Endodermal cell (in vitro differentiated cells): ENCODE results near the gene ABI3BP. TPM values are rescaled to one million over a fixed set of nuclear protein-coding genes. Genes with fewer than 3 reads are reported as not detected.

Experiments
- DNase-seq: peaks from one replicate; pipeline ENCODE4 v3.0.0-alpha.2; 2017
- H3K27ac ChIP-seq: 2 replicates; pipeline ENCODE4 v1.5.1; 2013; ENCODE audit warnings: mild to moderate bottlenecking, low read depth, low read length, moderate library complexity
- H3K27me3 ChIP-seq: 2 replicates; pipeline ENCODE4 v1.6.1; 2013; ENCODE audit warnings: mild to moderate bottlenecking, low read length, moderate library complexity; ENCODE audit not compliant: insufficient read depth, control insufficient read depth, poor library complexity, severe bottlenecking
- H3K36me3 ChIP-seq: 2 replicates; pipeline ENCODE4 v1.7.0; 2013; ENCODE audit warnings: mild to moderate bottlenecking, low read length, moderate library complexity; ENCODE audit not compliant: control insufficient read depth, insufficient read depth
- H3K4me1 ChIP-seq: one replicate; pipeline ENCODE4 v1.7.0; 2013; ENCODE audit warnings: low read length; ENCODE audit not compliant: control insufficient read depth, insufficient read depth
- H3K4me3 ChIP-seq: 2 replicates; pipeline ENCODE4 v1.5.1; 2013; ENCODE audit warnings: mild to moderate bottlenecking, low read length, moderate library complexity
- H3K9ac ChIP-seq: 2 replicates; pipeline ENCODE4 v1.6.1; 2013; ENCODE audit warnings: mild to moderate bottlenecking, low read length, moderate library complexity; ENCODE audit not compliant: poor library complexity, severe bottlenecking; ENCODE audit errors: extremely low read depth
- H3K9me3 ChIP-seq: 2 replicates; pipeline ENCODE4 v1.6.1; 2013; ENCODE audit warnings: mild to moderate bottlenecking, low read length, moderate library complexity; ENCODE audit not compliant: control insufficient read depth
- H3K27ac Mint-ChIP-seq: 2 replicates; pipeline ENCODE4 v1.8.0; 2020; ENCODE audit warnings: mixed read lengths
- H3K27me3 Mint-ChIP-seq: 2 replicates; pipeline ENCODE4 v1.8.0; 2021; ENCODE audit warnings: mild to moderate bottlenecking, mixed read lengths; ENCODE audit not compliant: insufficient read depth
- H3K36me3 Mint-ChIP-seq: 2 replicates; pipeline ENCODE4 v1.8.0; 2020; ENCODE audit warnings: low read depth, mixed read lengths
- H3K4me1 Mint-ChIP-seq: 2 replicates; pipeline ENCODE4 v1.8.0; 2020; ENCODE audit warnings: mixed read lengths
- H3K4me3 Mint-ChIP-seq: 2 replicates; pipeline ENCODE4 v1.8.0; 2020; ENCODE audit warnings: mild to moderate bottlenecking, moderate library complexity, mixed read lengths
- H3K9me3 Mint-ChIP-seq: 2 replicates; pipeline ENCODE4 v1.8.0; 2020; ENCODE audit warnings: mild to moderate bottlenecking, mixed read lengths
- WGBS, 2 experiments: methylation state at CpG; one replicate each; pipeline versions ENCODE4 v1.1.5 to v1.1.7; 2013; ENCODE audit warnings: missing lambda C conversion rate in 2 of 2, mixed read lengths in 1 of 2; ENCODE audit not compliant: insufficient coverage in 1 of 2, insufficient read length in 1 of 2; 5-methylcytosine and 5-hydroxymethylcytosine counted together
- total RNA-seq, 2 donors: library from RNA; stranded (reverse); fragmentation: NEBNext Ultra II Directional in 1 of 2; extraction: Animal tissue kit (Norgen Biotek cat#: 25700) in 1 of 2; gene quantifications; 2 replicates in 1 of 2; 3 replicates in 1 of 2; pipeline ENCODE4 v1.2.1, GENCODE V29; 2021
- TF ChIP-seq, protein P1 (sequence below): fragments of 200-600 bp; sonication (generic); conservative IDR thresholded peaks from 2 replicates; pipeline ENCODE4 v1.5.0; 2021; ENCODE audit warnings: antibody characterized with exemption, mild to moderate bottlenecking

ABI3BP gene
- total RNA-seq, 2 donors from 2014 or later: 0.42 TPM; not detected in 1

GRCh38 chr3:100759159-100759558 lies 234.1 kb downstream of the ABI3BP start:
- H3K27ac ChIP-seq: no peak overlapping the region
- Mint-ChIP-seq H3K4me1 (peaks cover 12% of the 10 kb centered on the region), H3K9me3 (no peaks in the 10 kb centered on the region), H3K36me3 (peaks cover 6% of the 10 kb centered on the region), H3K27ac (no peak overlapping the region), H3K27me3 (peaks cover 3% of the 10 kb centered on the region), H3K4me3 (no peak overlapping the region)
- no peaks in the 10 kb centered on the region for H3K27me3 ChIP-seq
- no peak overlapping the region for H3K4me3 ChIP-seq
- no peak for DNase-seq
- H3K36me3 ChIP-seq: peaks cover 6% of the 10 kb centered on the region
- H3K9me3 ChIP-seq: no peaks in the 10 kb centered on the region
- peaks cover 2% of the 10 kb centered on the region for H3K4me1 ChIP-seq
- 85 to 89% methylated on average over 3 of the region's 3 CpGs for WGBS, 2 experiments
- H3K9ac ChIP-seq: no peak overlapping the region
- TF ChIP-seq, protein P1, sequence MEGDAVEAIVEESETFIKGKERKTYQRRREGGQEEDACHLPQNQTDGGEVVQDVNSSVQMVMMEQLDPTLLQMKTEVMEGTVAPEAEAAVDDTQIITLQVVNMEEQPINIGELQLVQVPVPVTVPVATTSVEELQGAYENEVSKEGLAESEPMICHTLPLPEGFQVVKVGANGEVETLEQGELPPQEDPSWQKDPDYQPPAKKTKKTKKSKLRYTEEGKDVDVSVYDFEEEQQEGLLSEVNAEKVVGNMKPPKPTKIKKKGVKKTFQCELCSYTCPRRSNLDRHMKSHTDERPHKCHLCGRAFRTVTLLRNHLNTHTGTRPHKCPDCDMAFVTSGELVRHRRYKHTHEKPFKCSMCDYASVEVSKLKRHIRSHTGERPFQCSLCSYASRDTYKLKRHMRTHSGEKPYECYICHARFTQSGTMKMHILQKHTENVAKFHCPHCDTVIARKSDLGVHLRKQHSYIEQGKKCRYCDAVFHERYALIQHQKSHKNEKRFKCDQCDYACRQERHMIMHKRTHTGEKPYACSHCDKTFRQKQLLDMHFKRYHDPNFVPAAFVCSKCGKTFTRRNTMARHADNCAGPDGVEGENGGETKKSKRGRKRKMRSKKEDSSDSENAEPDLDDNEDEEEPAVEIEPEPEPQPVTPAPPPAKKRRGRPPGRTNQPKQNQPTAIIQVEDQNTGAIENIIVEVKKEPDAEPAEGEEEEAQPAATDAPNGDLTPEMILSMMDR: no peak

- H3K9ac ChIP-seq: no peak overlapping the region
- H3K27me3 ChIP-seq: no peaks in the 10 kb centered on the region
- H3K27ac ChIP-seq: no peak overlapping the region
- TF ChIP-seq, protein P1: no peak
- H3K36me3 ChIP-seq: peaks cover 29% of the 10 kb centered on the region
- no peak overlapping the region for H3K4me3 ChIP-seq
- H3K4me1 ChIP-seq: peaks cover 2% of the 10 kb centered on the region
- H3K9me3 ChIP-seq: no peaks in the 10 kb centered on the region
- DNase-seq: no peak
- Mint-ChIP-seq H3K27ac (no peak overlapping the region), H3K4me3 (no peak overlapping the region), H3K4me1 (peaks cover 16% of the 10 kb centered on the region), H3K36me3 (peaks cover 28% of the 10 kb centered on the region), H3K9me3 (no peaks in the 10 kb centered on the region), H3K27me3 (peaks cover 3% of the 10 kb centered on the region)
- WGBS, 2 experiments: 75 to 98% methylated on average over 1 to 2 of the region's 2 CpGs
Measured at GRCh38 chr3:100756441-100756840, 236.8 kb downstream of the ABI3BP start.

DNA sequence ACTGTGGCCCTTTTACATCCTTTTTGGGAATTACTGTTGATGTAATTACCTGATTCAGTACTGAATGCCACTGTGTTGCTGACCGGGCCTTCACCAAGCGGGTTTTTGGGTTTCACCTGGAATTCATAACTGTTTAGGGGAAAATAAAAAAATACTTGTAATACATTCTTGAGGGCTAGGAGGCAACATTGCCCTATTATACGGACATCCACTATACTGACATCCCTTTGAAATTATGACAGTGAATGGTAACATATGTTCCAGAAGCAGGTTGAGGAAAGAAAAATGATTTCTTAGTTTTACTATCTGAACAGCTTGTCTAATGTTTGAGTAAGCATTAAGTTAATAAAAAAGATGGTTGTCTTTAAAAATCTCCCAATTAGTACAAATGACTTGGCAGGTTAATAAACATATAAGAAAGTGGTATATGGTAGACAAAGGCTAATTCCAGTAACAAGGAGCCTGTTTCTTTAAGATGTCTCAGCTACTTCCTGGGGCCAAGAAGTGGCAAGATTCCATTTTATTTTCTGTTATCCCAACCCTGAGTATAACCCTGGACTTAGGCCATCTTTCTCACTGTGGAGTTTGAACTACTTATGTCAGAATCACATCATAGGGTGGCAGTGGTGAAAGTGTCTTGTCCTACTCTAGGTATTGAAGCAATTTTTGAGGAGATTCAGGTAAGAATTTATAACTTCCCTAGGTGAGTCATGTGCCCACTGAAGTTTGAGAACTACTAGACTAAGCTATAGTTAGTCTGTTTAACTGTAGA lies 238.5 kb downstream of the ABI3BP start:
- Mint-ChIP-seq H3K27me3 (peaks cover 3% of the 10 kb centered on the region), H3K36me3 (peaks cover 39% of the 10 kb centered on the region), H3K4me1 (peaks cover 16% of the 10 kb centered on the region), H3K9me3 (no peaks in the 10 kb centered on the region), H3K4me3 (no peak overlapping the region), H3K27ac (no peak overlapping the region)
- H3K4me1 ChIP-seq: peaks cover 2% of the 10 kb centered on the region
- no peak overlapping the region for H3K9ac ChIP-seq
- no peaks in the 10 kb centered on the region for H3K27me3 ChIP-seq
- TF ChIP-seq, protein P1: no peak
- H3K4me3 ChIP-seq: no peak overlapping the region
- H3K27ac ChIP-seq: no peak overlapping the region
- DNase-seq: no peak
- whole genome bisulfite sequencing, 2 experiments: 74 to 100% methylated on average over 1 to 2 of the region's 3 CpGs
- H3K9me3 ChIP-seq: no peaks in the 10 kb centered on the region
- peaks cover 46% of the 10 kb centered on the region for H3K36me3 ChIP-seq
